ENCODE measurements around the gene TACC3.

The TACC3 gene

GRCh38 chr4:1714303-1715001, 6.9 kb upstream of the TACC3 start:
- no peak for DNase-seq (ENCODE audit: low spot score)

DNA sequence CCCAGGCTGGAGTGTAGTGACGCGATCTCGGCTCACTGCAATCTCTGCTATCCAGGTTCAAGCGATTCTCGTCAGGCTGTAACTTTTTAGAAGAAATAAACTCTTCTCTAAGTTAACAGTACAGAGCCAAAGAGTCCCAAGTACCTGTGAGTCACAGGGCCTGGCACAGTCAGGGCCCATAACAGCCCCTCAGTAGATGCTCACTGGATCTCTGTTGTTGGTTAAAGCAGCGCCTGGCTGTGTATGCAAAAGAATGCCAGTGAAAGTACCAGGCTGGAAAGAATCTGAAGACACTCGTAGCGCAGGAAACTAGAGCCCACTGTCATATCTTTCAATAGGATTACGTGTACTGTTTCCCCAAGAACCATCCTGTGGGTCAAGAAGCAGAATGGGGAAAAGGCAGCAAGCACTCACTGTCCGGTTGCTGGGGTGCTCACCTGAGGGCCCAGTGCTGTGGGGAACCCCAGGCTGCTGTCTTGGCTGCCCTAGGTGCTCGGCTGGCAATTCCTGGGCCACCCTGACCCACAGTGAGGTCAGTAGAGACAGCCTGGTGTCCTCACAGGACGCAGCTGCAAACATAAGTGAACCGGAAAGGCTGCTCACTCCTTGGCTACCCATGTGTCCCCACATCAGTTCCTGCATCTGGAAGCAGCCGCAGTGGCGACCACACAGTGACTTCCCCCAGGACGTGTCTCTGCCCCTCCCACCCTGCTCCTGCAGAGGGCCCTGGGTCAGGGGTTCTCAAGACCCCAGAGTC, 6.1 kb upstream of the TACC3 start:
- TF ChIP-seq, protein P1, sequence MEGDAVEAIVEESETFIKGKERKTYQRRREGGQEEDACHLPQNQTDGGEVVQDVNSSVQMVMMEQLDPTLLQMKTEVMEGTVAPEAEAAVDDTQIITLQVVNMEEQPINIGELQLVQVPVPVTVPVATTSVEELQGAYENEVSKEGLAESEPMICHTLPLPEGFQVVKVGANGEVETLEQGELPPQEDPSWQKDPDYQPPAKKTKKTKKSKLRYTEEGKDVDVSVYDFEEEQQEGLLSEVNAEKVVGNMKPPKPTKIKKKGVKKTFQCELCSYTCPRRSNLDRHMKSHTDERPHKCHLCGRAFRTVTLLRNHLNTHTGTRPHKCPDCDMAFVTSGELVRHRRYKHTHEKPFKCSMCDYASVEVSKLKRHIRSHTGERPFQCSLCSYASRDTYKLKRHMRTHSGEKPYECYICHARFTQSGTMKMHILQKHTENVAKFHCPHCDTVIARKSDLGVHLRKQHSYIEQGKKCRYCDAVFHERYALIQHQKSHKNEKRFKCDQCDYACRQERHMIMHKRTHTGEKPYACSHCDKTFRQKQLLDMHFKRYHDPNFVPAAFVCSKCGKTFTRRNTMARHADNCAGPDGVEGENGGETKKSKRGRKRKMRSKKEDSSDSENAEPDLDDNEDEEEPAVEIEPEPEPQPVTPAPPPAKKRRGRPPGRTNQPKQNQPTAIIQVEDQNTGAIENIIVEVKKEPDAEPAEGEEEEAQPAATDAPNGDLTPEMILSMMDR (IDR thresholded peaks at IDR 0.05; ENCODE audit: extremely low read depth, missing control alignments): no peak
- peak; percentile 58 for DNase-seq (ENCODE audit: low spot score)

More at GRCh38 chr4:1714303-1715001, 6.9 kb upstream of the TACC3 start:
- TF ChIP-seq, protein P1 (IDR thresholded peaks at IDR 0.05; ENCODE audit: extremely low read depth, missing control alignments): no peak

DNA sequence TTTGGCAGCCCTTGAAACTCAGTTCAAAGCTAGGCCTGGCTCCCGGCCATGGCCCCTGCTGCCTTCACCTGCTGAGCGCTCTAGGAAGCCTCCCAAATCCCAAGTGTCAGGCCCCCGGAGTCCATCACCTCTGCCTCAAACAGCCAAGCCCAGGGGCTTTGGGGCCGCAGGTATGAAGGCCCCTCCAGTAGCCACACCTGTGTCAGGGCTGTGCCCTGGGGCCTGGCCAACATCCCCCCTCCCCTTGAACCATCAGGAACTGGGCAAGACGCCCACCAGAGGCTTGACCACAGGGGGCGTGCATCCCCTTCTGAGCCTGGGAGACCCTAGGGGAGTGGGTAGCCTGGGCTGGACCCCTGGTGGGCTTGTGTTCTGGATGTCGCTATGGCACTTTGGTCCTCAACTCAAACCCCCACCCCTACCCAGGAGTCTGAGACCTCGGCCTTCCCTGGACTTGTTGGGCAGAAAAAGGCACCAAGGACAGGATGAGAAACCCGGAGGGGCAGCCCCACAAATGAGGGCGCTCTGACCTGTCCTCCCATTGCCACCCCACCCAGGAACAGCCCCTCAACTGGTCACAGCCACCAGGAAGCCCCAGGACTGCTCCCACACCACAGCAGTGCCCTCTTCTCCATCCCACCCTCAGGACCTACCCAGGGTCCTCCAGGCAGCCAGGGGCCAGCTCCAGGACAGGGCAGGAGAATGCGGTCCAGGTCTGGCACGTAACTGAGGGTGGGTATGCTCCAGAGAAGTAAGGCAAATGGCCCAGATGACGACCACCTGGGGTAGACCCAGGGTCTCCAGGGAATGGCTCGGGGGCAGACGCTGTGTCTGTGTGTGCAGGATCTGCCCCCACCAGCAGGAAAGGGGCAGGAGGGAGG, 5.0 kb upstream of the TACC3 start:
- no peak for DNase-seq (ENCODE audit: low spot score)
- TF ChIP-seq, protein P1 (IDR thresholded peaks at IDR 0.05; ENCODE audit: extremely low read depth, missing control alignments): no peak

DNA sequence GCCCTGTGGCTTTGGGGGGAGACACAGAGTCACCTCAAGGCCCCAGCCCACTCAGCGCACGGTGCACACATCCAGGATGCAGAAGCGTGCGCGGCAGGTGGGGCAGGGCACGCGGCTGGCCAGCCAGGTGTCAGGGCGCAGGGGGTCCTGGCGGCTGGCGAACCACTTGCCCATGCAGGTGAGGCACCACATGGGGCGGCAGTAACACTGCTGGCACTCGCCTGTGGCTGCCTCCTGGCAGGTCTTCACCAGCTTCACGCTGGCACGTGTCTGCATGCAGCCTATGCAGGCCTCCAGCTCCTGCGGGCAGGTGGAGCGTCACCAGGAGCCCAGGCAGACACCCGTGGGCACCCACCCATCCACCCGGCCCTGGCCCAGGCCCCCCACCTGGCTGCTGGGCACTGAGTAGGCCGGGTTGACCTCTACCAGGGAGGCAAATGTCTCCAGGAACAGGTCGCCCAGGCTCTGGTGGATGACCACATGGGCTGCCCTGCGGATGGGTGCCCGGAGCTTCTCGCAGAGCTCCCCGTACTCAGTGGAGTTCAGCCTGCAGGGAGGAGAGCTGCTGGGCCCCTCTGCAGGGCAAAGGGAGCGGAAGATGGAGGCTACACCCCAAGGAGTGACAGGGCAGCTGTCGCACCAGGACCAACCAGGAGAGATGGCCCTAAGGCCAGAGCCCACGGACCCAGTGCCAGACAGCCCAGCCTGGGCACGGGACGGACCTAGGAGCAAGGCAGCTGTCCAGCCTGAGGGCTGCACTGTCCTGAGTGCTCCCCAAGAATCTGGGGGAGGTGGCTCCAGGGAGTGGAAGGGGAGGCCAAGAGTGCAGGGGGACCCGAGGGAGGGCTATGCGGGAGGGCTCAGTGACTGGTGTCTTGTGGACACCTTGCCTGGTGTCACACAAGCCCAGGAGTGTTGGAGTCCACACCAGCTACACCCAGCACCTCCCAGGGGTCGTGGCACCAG, 3.9 kb upstream of the TACC3 start:
- TF ChIP-seq, protein P1 (IDR thresholded peaks at IDR 0.05; ENCODE audit: extremely low read depth, missing control alignments): no peak
- DNase-seq (ENCODE audit: low spot score): no peak

DNA sequence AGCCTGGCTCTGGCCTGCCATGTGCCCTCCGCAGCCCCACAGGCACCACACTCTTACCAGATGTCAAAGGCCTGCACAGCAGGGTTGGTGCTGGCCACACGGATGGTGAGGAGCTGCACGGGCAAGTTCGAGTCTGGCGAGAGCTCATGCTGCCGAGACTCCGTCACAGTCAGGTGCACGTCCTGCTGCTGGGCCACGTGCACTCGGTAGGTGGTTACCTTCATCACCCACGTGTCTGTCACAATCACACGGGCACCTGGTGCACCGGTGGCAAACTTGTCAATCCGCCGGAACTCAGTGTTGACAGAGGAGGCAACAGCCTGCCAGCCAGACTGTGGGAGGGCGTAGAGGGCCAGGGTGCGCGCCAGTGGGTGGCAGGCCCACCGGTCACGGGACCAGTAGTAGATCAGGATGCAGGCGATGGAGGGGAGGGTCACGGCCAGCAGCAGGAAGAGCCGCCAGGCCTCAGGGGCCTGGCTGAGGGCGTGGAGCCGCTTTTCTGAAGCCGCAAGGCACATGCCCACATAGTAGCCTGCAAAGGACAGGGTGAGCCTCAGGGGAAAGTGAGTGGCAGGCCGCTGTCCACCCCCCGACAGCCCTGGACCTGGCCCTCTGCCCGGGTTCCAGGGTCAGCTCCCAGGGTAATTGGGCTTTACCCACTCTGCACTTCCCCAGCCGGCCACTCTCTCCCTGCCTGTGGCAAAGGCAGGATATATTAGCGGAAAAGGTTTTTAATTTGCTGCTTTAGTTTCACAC, 3.0 kb upstream of the TACC3 start:
- no peak for DNase-seq (ENCODE audit: low spot score)
- TF ChIP-seq, protein P1 (IDR thresholded peaks at IDR 0.05; ENCODE audit: extremely low read depth, missing control alignments): no peak
